GM12872 (cell line): Measurements from ENCODE around the gene MCU.

ENCODE experiments used
- CTCF ChIP-seq: IDR thresholded peaks from 3 replicates; pipeline ENCODE4 v1.5.1; 2011; ENCODE audit warnings: low read depth, mild to moderate bottlenecking, low read length, moderate library complexity; ENCODE audit not compliant: insufficient read depth

MCU gene

GRCh38 chr10:72918352-72918751 is 226.4 kb downstream of the MCU start:
- no peak for TF ChIP-seq CTCF

GRCh38 chr10:72924351-72924750 is 232.4 kb downstream of the MCU start:
- TF ChIP-seq CTCF, result no peak

- no peak for TF ChIP-seq CTCF
Observed at GRCh38 chr10:72925951-72926465, 234.1 kb downstream of the MCU start.

- TF ChIP-seq CTCF, result no peak
Observed at GRCh38 chr10:72927485-72927884, 235.5 kb downstream of the MCU start.

- no peak for TF ChIP-seq CTCF
Observed at GRCh38 chr10:72928798-72929197, 236.9 kb downstream of the MCU start.

- no peak for TF ChIP-seq CTCF
Observed at GRCh38 chr10:72930276-72930675, 238.3 kb downstream of the MCU start.

GRCh38 chr10:72932259-72933015 is 240.5 kb downstream of the MCU start:
- TF ChIP-seq CTCF, result no peak
